ENCODE results near the gene LSAMP.
"Not testable (repeated sequence)": the region's sequence is repeated elsewhere in the genome, so short reads cannot be mapped to it uniquely, and the experiment has no call there.

LSAMP gene

DNA sequence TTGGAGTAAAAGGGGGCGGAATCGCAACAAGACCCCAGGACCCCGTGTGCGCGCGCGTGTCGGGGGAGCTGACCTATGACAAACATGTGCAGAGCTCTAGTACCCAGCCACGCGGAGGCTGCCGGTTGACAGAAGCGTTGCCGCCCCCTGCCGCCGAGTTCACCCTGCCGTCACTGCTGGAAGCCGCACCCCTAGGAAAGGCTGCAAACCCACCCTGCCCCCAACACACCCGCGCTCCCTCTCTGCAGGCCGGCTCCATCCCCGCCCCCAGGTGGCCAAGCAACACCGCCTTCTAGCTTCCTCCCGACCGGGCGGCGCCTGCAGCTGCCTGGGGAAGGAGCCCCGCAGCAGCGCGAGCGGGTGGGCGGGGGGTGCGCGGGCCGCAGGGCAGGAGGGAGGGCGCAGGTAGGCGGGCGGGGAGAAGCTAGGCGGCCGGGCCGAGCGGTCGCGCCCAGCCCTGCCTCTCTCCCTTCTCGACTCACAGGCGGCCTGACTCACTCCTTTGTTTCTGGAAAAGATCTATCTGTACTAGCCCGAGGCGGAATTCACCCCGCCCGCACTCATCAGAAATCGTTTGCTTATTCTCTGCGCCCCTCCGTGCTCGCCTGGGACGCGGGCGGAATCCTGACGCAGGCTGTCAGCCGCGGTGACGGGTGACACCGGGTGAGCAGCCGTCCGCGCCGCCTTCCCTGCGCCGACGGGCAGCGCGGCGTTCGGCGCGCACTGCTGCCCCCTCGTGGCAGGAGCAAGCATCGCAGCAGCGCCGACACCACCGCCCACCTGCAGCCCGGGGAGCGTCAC is 661.1 kb downstream of the LSAMP start:
- ATAC-seq (ENCODE audit: insufficient read depth, low read depth) (peak; percentile 89), DNase-seq (peak; percentile 96)
- Histone ChIP-seq H3K4me3 (ENCODE audit: low read depth in 1 of 2, low read length in 2 of 2) (peak overlapping the region; percentile 37 to 64; a peak in 3 of 4 replicates), H2AFZ (ENCODE audit: low read depth, low read length) (peak overlapping the region; percentile 88), H3K4me2 (ENCODE audit: insufficient read depth, low read length) (peak overlapping the region; percentile 87), H3K4me1 (ENCODE audit: insufficient read depth, low read length) (peaks cover 18% of the 10 kb centered on the region), H3K79me2 (ENCODE audit: insufficient read depth, low read length) (no peaks in the 10 kb centered on the region), H3K9me3 (ENCODE audit: insufficient read depth, low read length, severe bottlenecking) (no peaks in the 10 kb centered on the region), H3K27me3 (ENCODE audit: insufficient read depth, low read length, poor library complexity) (peaks cover 9% of the 10 kb centered on the region), H3K27ac (ENCODE audit: low read length) (peak overlapping the region; percentile 76), H4K20me1 (ENCODE audit: insufficient read depth, low read length) (no peaks in the 10 kb centered on the region), H3K9ac (ENCODE audit: low read depth, low read length) (peak overlapping the region; percentile 68), H3K36me3 (ENCODE audit: insufficient read depth, low read length) (no peaks in the 10 kb centered on the region)
- no peak for TF ChIP-seq EZH2 (IDR thresholded peaks at IDR 0.05; ENCODE audit: borderline replicate concordance, low read depth, low read length, severe bottlenecking)
- TF ChIP-seq, protein P1, sequence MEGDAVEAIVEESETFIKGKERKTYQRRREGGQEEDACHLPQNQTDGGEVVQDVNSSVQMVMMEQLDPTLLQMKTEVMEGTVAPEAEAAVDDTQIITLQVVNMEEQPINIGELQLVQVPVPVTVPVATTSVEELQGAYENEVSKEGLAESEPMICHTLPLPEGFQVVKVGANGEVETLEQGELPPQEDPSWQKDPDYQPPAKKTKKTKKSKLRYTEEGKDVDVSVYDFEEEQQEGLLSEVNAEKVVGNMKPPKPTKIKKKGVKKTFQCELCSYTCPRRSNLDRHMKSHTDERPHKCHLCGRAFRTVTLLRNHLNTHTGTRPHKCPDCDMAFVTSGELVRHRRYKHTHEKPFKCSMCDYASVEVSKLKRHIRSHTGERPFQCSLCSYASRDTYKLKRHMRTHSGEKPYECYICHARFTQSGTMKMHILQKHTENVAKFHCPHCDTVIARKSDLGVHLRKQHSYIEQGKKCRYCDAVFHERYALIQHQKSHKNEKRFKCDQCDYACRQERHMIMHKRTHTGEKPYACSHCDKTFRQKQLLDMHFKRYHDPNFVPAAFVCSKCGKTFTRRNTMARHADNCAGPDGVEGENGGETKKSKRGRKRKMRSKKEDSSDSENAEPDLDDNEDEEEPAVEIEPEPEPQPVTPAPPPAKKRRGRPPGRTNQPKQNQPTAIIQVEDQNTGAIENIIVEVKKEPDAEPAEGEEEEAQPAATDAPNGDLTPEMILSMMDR (IDR thresholded peaks at IDR 0.05; ENCODE audit: borderline replicate concordance, extremely low read depth, low read length, poor library complexity, severe bottlenecking): peak; percentile 99

DNA sequence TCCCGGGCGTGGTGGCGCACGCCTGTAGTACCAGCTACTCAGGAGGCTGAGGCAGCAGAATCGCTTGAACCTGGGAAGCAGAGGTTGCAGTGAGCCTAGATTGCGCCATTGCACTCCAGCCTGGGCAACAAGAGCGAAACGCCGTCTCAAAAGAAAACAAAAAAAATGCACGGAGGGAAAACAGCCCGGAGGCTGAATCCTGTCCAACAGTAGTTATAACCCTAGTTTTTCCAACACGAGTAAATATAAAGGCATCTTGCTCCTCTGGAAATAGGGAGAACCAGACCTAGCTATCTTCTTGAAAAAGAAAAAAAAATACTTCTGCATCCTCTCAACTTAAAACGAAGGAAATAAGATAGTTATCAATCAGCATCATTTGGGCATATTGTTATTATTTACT is 661.9 kb downstream of the LSAMP start:
- peak overlapping the region; percentile 88 for H2AFZ ChIP-seq (ENCODE audit: low read depth, low read length)
- peak overlapping the region; percentile 37 to 64; a peak in 3 of 4 replicates for H3K4me3 ChIP-seq (ENCODE audit: low read depth in 1 of 2, low read length in 2 of 2)
- not testable (repeated sequence) for H3K27me3 ChIP-seq (ENCODE audit: insufficient read depth, low read length, poor library complexity); ATAC-seq (ENCODE audit: insufficient read depth, low read depth); H3K9me3 ChIP-seq (ENCODE audit: insufficient read depth, low read length, severe bottlenecking); DNase-seq; H3K36me3 ChIP-seq (ENCODE audit: insufficient read depth, low read length); H4K20me1 ChIP-seq (ENCODE audit: insufficient read depth, low read length); H3K27ac ChIP-seq (ENCODE audit: low read length); H3K79me2 ChIP-seq (ENCODE audit: insufficient read depth, low read length)
- peak overlapping the region; percentile 87 for H3K4me2 ChIP-seq (ENCODE audit: insufficient read depth, low read length)
- H3K9ac ChIP-seq (ENCODE audit: low read depth, low read length): peak overlapping the region; percentile 68
- H3K4me1 ChIP-seq (ENCODE audit: insufficient read depth, low read length): peaks cover 18% of the 10 kb centered on the region

DNA sequence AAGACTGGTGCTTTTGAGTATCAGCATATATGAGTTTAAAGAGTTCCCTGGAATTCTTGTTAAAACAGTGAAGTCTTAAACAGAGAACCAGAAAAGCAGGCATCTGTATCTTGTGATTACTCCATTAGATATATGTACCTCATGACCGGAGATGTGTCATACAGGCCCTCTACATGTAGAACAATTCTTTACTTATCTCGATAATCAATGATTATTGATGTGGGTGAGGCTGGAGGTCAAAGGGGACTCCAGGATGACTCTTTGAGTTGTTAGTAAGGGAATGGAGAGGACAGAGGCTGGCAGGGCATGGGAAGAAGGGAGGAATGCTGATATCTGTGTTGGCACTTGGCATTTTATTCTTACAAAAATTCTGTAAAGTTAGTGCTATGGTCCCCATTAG is 666.3 kb downstream of the LSAMP start:
- Histone ChIP-seq H3K4me2 (ENCODE audit: insufficient read depth, low read length) (no peak overlapping the region), H3K9me3 (ENCODE audit: insufficient read depth, low read length, severe bottlenecking) (no peaks in the 10 kb centered on the region), H3K27ac (ENCODE audit: low read length) (no peak overlapping the region), H3K27me3 (ENCODE audit: insufficient read depth, low read length, poor library complexity) (peaks cover 3% of the 10 kb centered on the region), H3K9ac (ENCODE audit: low read depth, low read length) (no peak overlapping the region), H3K79me2 (ENCODE audit: insufficient read depth, low read length) (no peaks in the 10 kb centered on the region), H3K36me3 (ENCODE audit: insufficient read depth, low read length) (no peaks in the 10 kb centered on the region), H4K20me1 (ENCODE audit: insufficient read depth, low read length) (no peaks in the 10 kb centered on the region), H2AFZ (ENCODE audit: low read depth, low read length) (no peak overlapping the region), H3K4me1 (ENCODE audit: insufficient read depth, low read length) (peaks cover 8% of the 10 kb centered on the region), H3K4me3 (ENCODE audit: low read depth in 1 of 2, low read length in 2 of 2) (no peak overlapping the region)
- no peak for ATAC-seq (ENCODE audit: insufficient read depth, low read depth)
- TF ChIP-seq EZH2 (IDR thresholded peaks at IDR 0.05; ENCODE audit: borderline replicate concordance, low read depth, low read length, severe bottlenecking): no peak
- TF ChIP-seq, protein P1 (IDR thresholded peaks at IDR 0.05; ENCODE audit: borderline replicate concordance, extremely low read depth, low read length, poor library complexity, severe bottlenecking): no peak
- DNase-seq: no peak

DNA sequence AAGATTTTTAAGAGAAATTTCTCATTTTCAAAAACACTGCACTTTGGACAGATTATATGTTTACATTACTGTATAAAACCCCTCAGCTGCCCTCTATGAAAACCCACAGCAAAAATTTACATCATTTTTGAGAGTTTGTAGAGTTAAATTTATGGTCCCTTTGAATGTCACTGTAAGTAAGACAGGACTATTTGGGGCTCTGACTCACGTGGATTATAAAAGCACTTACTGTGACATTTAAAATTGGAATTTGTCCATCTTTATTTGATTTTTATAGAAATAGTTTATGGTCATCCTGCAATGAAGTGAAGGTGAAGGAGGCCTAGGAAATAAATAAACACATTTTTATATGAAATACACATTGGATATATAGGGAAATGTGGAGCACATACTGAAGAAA is 672.3 kb downstream of the LSAMP start:
- Histone ChIP-seq H3K9me3 (ENCODE audit: insufficient read depth, low read length, severe bottlenecking) (no peaks in the 10 kb centered on the region), H3K36me3 (ENCODE audit: insufficient read depth, low read length) (no peaks in the 10 kb centered on the region), H3K4me2 (ENCODE audit: insufficient read depth, low read length) (no peak overlapping the region), H3K4me3 (ENCODE audit: low read depth in 1 of 2, low read length in 2 of 2) (no peak overlapping the region), H3K27me3 (ENCODE audit: insufficient read depth, low read length, poor library complexity) (peaks cover 13% of the 10 kb centered on the region), H3K79me2 (ENCODE audit: insufficient read depth, low read length) (no peaks in the 10 kb centered on the region), H2AFZ (ENCODE audit: low read depth, low read length) (no peak overlapping the region), H4K20me1 (ENCODE audit: insufficient read depth, low read length) (no peaks in the 10 kb centered on the region), H3K9ac (ENCODE audit: low read depth, low read length) (no peak overlapping the region), H3K27ac (ENCODE audit: low read length) (no peak overlapping the region), H3K4me1 (ENCODE audit: insufficient read depth, low read length) (no peaks in the 10 kb centered on the region)
- DNase-seq (no peak), ATAC-seq (ENCODE audit: insufficient read depth, low read depth) (no peak)
- no peak for TF ChIP-seq EZH2 (IDR thresholded peaks at IDR 0.05; ENCODE audit: borderline replicate concordance, low read depth, low read length, severe bottlenecking)

Data from DND-41 (cell line).